Measurements from ENCODE around the gene DNMT3L.
"Not testable (repeated sequence)": the region's sequence is repeated elsewhere in the genome, so short reads cannot be mapped to it uniquely, and the experiment has no call there.

The DNMT3L gene

GRCh38 chr21:44199997-44200396 is 61.7 kb downstream of the DNMT3L start:
- H3K4me1 ChIP-seq: peaks cover 7 to 21% (median 15%) of the 10 kb centered on the region in 10 experiments; a peak in 18 of 20 replicates
- H3K36me3 ChIP-seq; H3K9me3 ChIP-seq (replicated peaks in 1 of 11); H3K27ac ChIP-seq; H4K20me1 ChIP-seq; H3K9ac ChIP-seq; H3K27me3 ChIP-seq; H3K4me3 ChIP-seq: not testable (repeated sequence)
- peak overlapping the region in 4 of 11 experiments; percentile 2 to 37 (median 26); a peak in 2 of 22 replicates for H3K4me2 ChIP-seq

DNA sequence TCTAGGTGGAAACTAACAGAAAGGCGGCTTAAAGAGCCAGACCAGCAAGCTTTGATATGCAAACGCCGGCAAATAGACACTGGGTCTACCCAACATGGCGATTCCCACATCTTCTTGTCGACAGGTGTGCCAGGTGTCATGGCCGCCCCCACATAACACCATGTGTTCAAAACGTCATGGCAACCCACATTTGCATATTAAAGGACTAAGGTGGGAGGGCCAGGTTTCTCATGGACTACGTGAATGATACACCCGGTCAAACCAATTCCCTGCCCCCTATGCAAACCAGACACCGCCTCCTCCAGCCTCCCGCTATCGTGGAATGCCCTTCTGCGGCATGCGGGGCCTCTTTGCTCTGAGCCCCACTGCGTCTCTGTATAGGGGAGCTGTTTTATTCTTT is 62.2 kb downstream of the DNMT3L start:
- Histone ChIP-seq H3K27ac (no peak overlapping the region), H3K4me3 (no peak overlapping the region), H3K36me3 (no peaks in the 10 kb centered on the region)

DNA sequence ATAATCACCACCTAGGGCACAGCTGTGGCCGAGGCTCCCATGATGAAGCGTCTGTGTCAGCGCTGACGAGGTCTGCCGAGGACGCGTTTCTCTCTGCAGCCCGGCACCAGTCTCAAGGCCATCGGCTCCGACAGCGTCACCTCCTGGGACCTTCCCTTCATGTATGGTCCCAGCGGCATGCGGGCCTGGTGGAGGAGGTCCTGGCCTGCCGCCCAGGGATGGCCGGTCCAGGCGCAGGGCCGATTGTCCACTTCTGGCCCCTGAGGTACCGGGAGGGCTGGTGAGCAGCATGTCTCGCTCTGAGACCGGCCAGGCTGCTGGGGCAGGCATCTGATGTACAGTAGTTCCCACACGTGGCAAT is 64.6 kb downstream of the DNMT3L start:
- H3K27ac ChIP-seq; H3K36me3 ChIP-seq; H3K4me3 ChIP-seq; H3K27me3 ChIP-seq; H3K9ac ChIP-seq; H3K4me2 ChIP-seq; H3K9me3 ChIP-seq (replicated peaks in 1 of 11); H4K20me1 ChIP-seq: not testable (repeated sequence)
- peaks cover 7 to 21% (median 15%) of the 10 kb centered on the region in 10 experiments; a peak in 18 of 20 replicates for H3K4me1 ChIP-seq

More for the DNA sequence above, 62.2 kb downstream of the DNMT3L start:
- Histone ChIP-seq H3K9ac (no peak overlapping the region), H3K27me3 (no peaks in the 10 kb centered on the region), H3K4me1 (peaks cover 7 to 21% (median 15%) of the 10 kb centered on the region in 10 experiments; a peak in 18 of 20 replicates), H3K4me2 (no peak overlapping the region), H4K20me1 (no peaks in the 10 kb centered on the region), H3K9me3 (replicated peaks in 1 of 11) (no peaks in the 10 kb centered on the region)
- TF ChIP-seq Cebpa-rat (IDR thresholded peaks at IDR 0.05): no peak
